Right atrium auricular region (tissue), 2 donors: ENCODE results near the gene TMEM258. TPM values are rescaled to one million over a fixed set of nuclear protein-coding genes. Genes with fewer than 3 reads are reported as not detected.

ENCODE experiments used
- DNase-seq: peaks from one replicate; pipeline ENCODE4 v3.0.0-alpha.2; 2019; ENCODE audit warnings: low spot score
- H3K27ac ChIP-seq, 2 donors: fragments of 200-600 bp; sonication (generic); 1 replicate in 1 of 2; 2 replicates in 1 of 2; pipeline ENCODE4 v1.5.1; 2016 to 2019
- H3K27me3 ChIP-seq, 2 donors: fragments of 200-600 bp; sonication (generic); one replicate each; pipeline versions ENCODE4 v1.5.1 to v1.6.0; 2017 to 2019
- H3K36me3 ChIP-seq: fragments of 200-600 bp; sonication (generic); one replicate; pipeline ENCODE4 v1.5.1; 2016
- H3K4me1 ChIP-seq, 2 donors: fragments of 200-600 bp; sonication (generic); one replicate each; pipeline versions ENCODE4 v1.5.1 to v1.6.0; 2017 to 2019
- H3K4me3 ChIP-seq, 2 donors: fragments of 200-600 bp; sonication (generic); 1 replicate in 1 of 2; 2 replicates in 1 of 2; pipeline ENCODE4 v1.5.1; 2017 to 2019; ENCODE audit warnings: mild to moderate bottlenecking in 1 of 2, moderate library complexity in 1 of 2
- H3K9me3 ChIP-seq, 2 donors: fragments of 200-600 bp; sonication (generic); one replicate each; pipeline ENCODE4 v1.5.1; 2019
- total RNA-seq, 2 donors: library from RNA; depleted of rRNA; stranded (reverse); fragments of >200 nt; gene quantifications; one replicate each; pipeline ENCODE4 v1.1.0, GENCODE V29; 2016
- TF ChIP-seq, protein P1 (sequence below), 2 donors: fragments of 200-600 bp; sonication (generic); IDR thresholded peaks; one replicate each; pipeline ENCODE4 v1.5.1; 2019; ENCODE audit warnings: antibody characterized with exemption in 2 of 2

TMEM258 gene
- total RNA-seq, 2 donors from 2014 or later: 43.4 to 54.7 TPM

DNA sequence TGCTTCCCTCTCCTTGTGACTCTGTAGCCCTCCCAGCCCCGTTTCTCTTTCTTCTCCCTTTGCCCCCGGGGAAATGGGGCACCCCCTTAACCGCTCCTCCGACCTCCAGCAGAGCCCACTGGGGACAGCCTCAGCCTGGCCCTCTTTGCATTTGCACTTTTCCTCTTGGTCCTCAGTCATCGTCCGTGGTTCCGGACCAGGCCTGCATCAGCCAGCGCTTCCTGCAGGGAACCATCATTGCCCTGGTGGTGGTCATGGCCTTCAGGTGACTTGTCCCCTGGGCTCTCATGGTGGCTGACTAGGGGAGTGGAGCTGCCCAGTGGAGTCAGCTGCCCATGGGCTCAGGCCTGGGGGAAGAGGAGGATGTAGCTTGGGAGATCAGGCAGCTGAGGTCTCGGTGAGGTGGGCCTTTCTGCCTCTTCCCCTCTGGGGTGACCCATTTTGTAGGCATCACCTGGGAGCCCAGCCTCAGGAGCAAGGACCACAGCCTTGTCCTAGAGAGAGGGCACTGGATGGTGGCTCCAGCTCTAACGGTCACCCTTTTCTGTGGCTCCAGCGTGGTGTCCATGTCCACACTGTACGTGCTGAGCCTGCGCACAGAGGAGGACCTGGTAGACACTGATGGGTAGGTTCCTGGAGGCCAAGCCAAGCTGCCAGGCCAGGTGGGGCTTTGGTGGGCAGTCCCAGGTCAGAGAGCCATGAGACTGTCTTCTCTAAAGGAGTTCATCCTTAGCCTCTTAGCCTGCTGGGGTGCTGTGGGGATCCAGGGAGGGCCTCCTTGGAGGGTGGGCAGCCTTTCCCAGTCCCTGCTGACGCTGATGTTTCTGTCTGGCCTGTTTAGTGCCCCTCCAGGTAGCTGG, 12.5 kb downstream of the TMEM258 start:
- DNase-seq: no peak

DNA sequence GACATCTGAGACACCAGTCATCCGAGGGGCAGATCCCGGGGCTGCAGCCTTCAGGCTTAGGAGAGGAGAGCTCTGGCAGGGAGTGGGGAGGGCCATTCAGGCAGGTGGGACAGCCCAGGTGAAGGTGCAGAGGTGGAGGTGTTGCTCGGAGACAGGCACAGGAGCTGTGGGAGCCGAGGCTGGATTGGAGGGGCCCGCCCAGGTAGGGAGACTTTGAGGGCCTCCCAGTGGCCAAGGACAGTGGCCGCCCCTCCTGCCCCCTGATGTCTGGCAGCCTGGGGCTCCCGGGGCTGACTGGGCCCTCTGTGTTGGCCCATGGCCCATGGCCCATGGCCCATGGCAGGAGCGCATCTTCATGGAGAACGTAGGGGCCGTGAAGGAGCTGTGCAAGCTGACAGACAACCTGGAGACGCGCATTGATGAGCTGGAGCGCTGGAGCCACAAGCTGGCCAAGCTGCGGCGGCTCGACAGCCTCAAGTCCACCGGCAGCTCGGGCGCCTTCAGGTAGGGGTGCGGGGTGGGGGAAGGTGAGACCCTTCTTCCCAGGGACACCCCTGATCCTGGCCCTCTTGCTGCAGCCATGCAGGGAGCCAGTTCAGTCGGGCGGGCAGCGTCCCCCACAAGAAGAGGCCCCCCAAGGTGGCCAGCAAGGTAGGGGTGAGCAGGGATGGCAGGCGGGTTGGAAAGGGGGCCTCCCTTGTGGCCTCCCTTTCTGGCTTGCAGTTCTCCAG, 13.3 kb downstream of the TMEM258 start:
- no peaks in the 10 kb centered on the region for H3K9me3 ChIP-seq
- no peak for DNase-seq
- TF ChIP-seq, protein P1, sequence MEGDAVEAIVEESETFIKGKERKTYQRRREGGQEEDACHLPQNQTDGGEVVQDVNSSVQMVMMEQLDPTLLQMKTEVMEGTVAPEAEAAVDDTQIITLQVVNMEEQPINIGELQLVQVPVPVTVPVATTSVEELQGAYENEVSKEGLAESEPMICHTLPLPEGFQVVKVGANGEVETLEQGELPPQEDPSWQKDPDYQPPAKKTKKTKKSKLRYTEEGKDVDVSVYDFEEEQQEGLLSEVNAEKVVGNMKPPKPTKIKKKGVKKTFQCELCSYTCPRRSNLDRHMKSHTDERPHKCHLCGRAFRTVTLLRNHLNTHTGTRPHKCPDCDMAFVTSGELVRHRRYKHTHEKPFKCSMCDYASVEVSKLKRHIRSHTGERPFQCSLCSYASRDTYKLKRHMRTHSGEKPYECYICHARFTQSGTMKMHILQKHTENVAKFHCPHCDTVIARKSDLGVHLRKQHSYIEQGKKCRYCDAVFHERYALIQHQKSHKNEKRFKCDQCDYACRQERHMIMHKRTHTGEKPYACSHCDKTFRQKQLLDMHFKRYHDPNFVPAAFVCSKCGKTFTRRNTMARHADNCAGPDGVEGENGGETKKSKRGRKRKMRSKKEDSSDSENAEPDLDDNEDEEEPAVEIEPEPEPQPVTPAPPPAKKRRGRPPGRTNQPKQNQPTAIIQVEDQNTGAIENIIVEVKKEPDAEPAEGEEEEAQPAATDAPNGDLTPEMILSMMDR (IDR thresholded peaks at IDR 0.05): no peak

More for the DNA sequence above, 12.5 kb downstream of the TMEM258 start:
- no peaks in the 10 kb centered on the region for H3K36me3 ChIP-seq
- no peak overlapping the region for H3K27ac ChIP-seq
- H3K27me3 ChIP-seq: no peaks in the 10 kb centered on the region
- H3K4me3 ChIP-seq: no peak overlapping the region
- TF ChIP-seq, protein P1 (IDR thresholded peaks at IDR 0.05): no peak
- peaks cover 0 to 10% of the 10 kb centered on the region in 2 donors for H3K4me1 ChIP-seq
- H3K9me3 ChIP-seq: no peaks in the 10 kb centered on the region

DNA sequence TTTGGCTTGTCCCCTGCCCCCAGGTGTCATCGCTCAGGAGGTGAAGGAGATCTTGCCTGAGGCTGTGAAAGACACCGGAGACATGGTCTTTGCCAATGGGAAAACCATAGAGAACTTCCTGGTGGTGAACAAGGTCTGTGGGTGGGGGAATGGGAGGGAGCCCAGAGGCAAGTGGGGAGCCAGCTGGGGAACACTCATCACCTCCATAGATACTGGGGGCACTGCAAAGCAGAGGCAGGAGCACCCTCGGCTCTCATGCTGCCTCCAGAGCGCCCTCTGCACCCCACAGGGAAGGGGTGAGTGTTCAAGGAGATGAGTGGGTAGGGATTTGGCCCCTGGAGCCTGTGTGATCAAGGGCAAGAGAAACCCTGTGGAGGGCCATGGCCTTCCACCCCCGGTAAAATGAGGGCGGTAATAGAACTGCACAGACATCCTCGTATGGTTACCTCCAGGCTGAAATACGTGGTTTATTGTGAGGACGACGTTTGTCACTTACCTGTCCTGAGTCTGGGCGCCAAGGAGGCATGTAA, 14.0 kb downstream of the TMEM258 start:
- DNase-seq: no peak
- no peak overlapping the region for H3K27ac ChIP-seq
- no peaks in the 10 kb centered on the region for H3K9me3 ChIP-seq
- TF ChIP-seq, protein P1 (IDR thresholded peaks at IDR 0.05): no peak
- no peaks in the 10 kb centered on the region for H3K27me3 ChIP-seq
- no peak overlapping the region for H3K4me3 ChIP-seq
- H3K36me3 ChIP-seq: no peaks in the 10 kb centered on the region
- peaks cover 0 to 10% of the 10 kb centered on the region in 2 donors for H3K4me1 ChIP-seq

More for the DNA sequence above, 13.3 kb downstream of the TMEM258 start:
- Histone ChIP-seq H3K27ac (no peak overlapping the region), H3K4me3 (no peak overlapping the region), H3K36me3 (no peaks in the 10 kb centered on the region), H3K27me3 (no peaks in the 10 kb centered on the region), H3K4me1 (peaks cover 0 to 10% of the 10 kb centered on the region in 2 donors)

DNA sequence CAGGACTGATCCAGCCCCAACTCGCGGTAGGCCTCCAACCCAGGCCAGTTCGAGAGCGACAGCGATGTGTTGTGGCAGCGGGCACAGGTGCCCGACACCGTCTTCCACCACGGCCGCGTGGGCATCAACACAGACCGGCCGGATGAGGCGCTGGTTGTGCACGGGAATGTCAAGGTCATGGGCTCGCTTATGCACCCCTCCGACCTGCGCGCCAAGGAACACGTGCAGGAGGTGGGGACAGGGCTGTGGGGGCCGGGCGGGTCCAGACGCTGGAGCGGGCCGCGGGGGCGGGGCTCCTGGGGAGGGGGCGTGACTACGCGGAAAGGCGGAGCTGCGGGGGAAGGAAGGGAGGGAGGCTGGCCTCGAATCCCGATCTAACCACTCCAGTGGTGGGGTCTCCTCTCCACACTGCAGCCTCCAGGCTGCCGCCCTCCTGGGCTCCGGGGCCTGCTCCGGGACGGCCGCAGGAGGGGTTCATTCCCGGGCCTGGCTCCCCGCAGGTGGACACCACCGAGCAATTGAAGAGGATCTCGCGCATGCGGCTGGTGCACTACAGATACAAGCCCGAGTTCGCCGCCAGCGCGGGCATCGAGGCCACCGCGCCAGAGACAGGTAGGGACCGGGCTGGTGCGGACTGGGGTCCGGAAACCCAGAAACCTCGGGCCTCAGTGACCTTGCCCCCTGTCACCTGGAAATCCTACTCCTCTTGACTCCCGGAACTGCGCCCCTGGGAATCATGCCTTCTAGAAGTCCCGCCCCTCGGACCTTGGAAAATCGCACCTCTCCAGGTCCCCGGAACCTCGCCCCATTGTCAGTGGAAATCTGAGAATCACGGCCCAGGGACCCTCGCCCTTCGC, 14.9 kb downstream of the TMEM258 start:
- no peaks in the 10 kb centered on the region for H3K27me3 ChIP-seq
- no peaks in the 10 kb centered on the region for H3K36me3 ChIP-seq
- H3K4me1 ChIP-seq: peaks cover 0 to 10% of the 10 kb centered on the region in 2 donors
- peak overlapping the region in 1 of 2 donors; percentile 21 for H3K4me3 ChIP-seq
- no peak for DNase-seq
- TF ChIP-seq, protein P1 (IDR thresholded peaks at IDR 0.05): no peak
- no peaks in the 10 kb centered on the region for H3K9me3 ChIP-seq
- no peak overlapping the region for H3K27ac ChIP-seq

DNA sequence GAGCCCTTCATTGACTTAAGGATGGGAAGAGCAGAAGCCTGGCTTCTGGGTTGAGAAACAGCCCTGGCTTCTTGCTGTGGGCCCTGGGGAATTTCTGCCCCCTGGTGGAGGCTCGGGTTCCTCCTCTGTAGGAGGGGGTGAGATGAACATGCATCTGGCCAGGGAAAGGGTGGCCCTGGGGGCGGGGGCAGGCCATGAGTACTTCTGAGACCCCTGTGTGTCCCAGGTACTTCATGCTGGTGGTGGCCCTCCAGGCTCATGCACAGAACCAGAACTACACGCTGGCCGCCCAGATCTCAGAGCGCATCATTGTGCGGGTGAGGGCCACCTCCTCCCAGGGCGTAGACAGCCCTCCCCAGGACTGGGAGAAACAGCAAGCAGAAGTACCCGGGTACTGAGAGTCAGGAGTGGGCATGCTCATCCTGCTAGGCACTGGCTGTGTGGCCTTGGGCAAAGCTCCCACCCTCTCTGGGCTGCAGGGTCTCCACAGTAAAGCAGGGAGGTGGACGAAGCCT, 15.8 kb downstream of the TMEM258 start:
- DNase-seq: no peak
- Histone ChIP-seq H3K4me1 (peaks cover 0 to 10% of the 10 kb centered on the region in 2 donors), H3K4me3 (no peak overlapping the region), H3K27ac (no peak overlapping the region), H3K27me3 (no peaks in the 10 kb centered on the region), H3K36me3 (no peaks in the 10 kb centered on the region), H3K9me3 (no peaks in the 10 kb centered on the region)
- TF ChIP-seq, protein P1 (IDR thresholded peaks at IDR 0.05): peak; percentile 26 to 59
